Mucosa of descending colon (tissue), 3 donors: ENCODE results near the gene SPTBN1. TPM values are rescaled to one million over a fixed set of nuclear protein-coding genes. Genes with fewer than 3 reads are reported as not detected.

Source experiments
- ATAC-seq: fragments of 200-7000 bp; cut with Tn5 transposase; one replicate; pipeline ENCODE4 v1.9.1; 2020; ENCODE audit warnings: mild to moderate bottlenecking, moderate library complexity
- DNase-seq, 3 donors: peaks; one replicate each; pipeline ENCODE4 v3.0.0-alpha.2; 2020
- H3K36me3 ChIP-seq: fragments of 200-600 bp; one replicate; pipeline ENCODE4 v1.8.0; 2021; ENCODE audit warnings: low read depth, mild to moderate bottlenecking
- H3K4me1 ChIP-seq: fragments of 200-600 bp; one replicate; pipeline ENCODE4 v1.8.0; 2021; ENCODE audit warnings: low read depth, mild to moderate bottlenecking
- H3K4me3 ChIP-seq: fragments of 200-600 bp; one replicate; pipeline ENCODE4 v1.8.0; 2021; ENCODE audit warnings: mild to moderate bottlenecking
- H3K9me3 ChIP-seq: fragments of 200-600 bp; one replicate; pipeline ENCODE4 v1.8.0; 2021; ENCODE audit warnings: mild to moderate bottlenecking
- CTCF ChIP-seq: fragments of 200-600 bp; IDR thresholded peaks from one replicate; pipeline ENCODE4 v1.8.0; 2022; ENCODE audit warnings: antibody characterized with exemption, mild to moderate bottlenecking
- intact Hi-C, 2 donors: fragments of 100-400 bp; cut with DNase I in 1 of 2; cut with micrococcal nuclease in 1 of 2; formaldehyde crosslinking; loops; one replicate each; pipeline versions ENCODE4 v1.11.0 to v1.11.1; 2022; cut with DNase I, micrococcal nuclease
- total RNA-seq, 3 donors: library from RNA; stranded (reverse); fragmentation: NEBNext Ultra II Directional in 2 of 3; extraction: Animal tissue kit (Norgen Biotek cat#: 25700) in 2 of 3; gene quantifications; one replicate each; pipeline versions ENCODE4 v1.2.1 to v1.2.4, GENCODE V29; 2021 to 2023
- donor health status: DM: no; HTN: no; CAD: no; lungs with moderate emphysema.
- donor health status: DM: no; HTN: no; CAD: no.
- donor health status: DM: no; HTN: yes; CAD: no.

Gene SPTBN1
- total RNA-seq, 3 donors from 2014 or later = 237 to 396 (median 392) TPM

- DNase-seq = peak in 1 of 3 donors; percentile 31
- TF ChIP-seq CTCF = no peak
- ATAC-seq = peak; percentile 67
- H3K4me3 ChIP-seq = no peak overlapping the region
- no peaks in the 10 kb centered on the region for H3K4me1 ChIP-seq
- intact Hi-C loops = no loop called here
- no peaks in the 10 kb centered on the region for H3K9me3 ChIP-seq
- peaks cover 4% of the 10 kb centered on the region for H3K36me3 ChIP-seq
Observed at GRCh38 chr2:54629914-54630857, 174.1 kb downstream of the SPTBN1 start.

- Histone ChIP-seq H3K9me3 (no peaks in the 10 kb centered on the region), H3K36me3 (peaks cover 4% of the 10 kb centered on the region), H3K4me1 (no peaks in the 10 kb centered on the region), H3K4me3 (no peak overlapping the region)
- TF ChIP-seq CTCF = no peak
- intact Hi-C loops = no loop called here
- no peak for DNase-seq
- no peak for ATAC-seq
Observed at GRCh38 chr2:54630858-54631497, 174.9 kb downstream of the SPTBN1 start.

GRCh38 chr2:54631755-54632154, 175.6 kb downstream of the SPTBN1 start:
- ATAC-seq = no peak
- no peaks in the 10 kb centered on the region for H3K9me3 ChIP-seq
- H3K36me3 ChIP-seq = peaks cover 4% of the 10 kb centered on the region
- no peak overlapping the region for H3K4me3 ChIP-seq
- no peak for TF ChIP-seq CTCF
- no peak for DNase-seq
- H3K4me1 ChIP-seq = no peaks in the 10 kb centered on the region
- intact Hi-C loops = no loop called here

- Histone ChIP-seq H3K4me1 (no peaks in the 10 kb centered on the region), H3K36me3 (peaks cover 4% of the 10 kb centered on the region), H3K9me3 (no peaks in the 10 kb centered on the region), H3K4me3 (no peak overlapping the region)
- intact Hi-C loops = no loop called here
- DNase-seq (no peak), ATAC-seq (no peak)
- no peak for TF ChIP-seq CTCF
Observed at GRCh38 chr2:54632733-54633692, 176.9 kb downstream of the SPTBN1 start.

DNA sequence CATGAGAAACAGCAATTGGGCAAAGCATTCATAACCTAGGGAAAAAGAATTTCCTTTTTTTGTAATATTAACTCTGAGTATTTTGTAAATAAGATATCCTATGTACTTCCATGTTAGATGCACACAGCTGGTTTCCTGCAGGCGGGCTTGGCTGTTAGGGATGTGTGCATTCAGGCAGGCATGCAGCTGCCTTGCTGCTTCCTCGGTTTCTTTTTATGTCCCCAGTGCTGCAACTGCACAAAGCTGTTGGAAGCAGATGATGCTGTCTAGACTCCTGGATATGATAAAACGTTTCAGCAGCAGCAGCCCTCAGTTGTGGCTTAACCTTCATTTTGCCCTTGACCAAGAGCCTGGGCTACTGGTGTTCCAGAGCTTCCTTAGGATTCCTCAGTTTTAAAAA, 177.9 kb downstream of the SPTBN1 start:
- Histone ChIP-seq H3K9me3 (no peaks in the 10 kb centered on the region), H3K4me3 (no peak overlapping the region), H3K36me3 (peaks cover 2% of the 10 kb centered on the region), H3K4me1 (no peaks in the 10 kb centered on the region)
- intact Hi-C loops = no loop called here
- TF ChIP-seq CTCF = no peak
- DNase-seq (no peak), ATAC-seq (no peak)
